GM19240 (cell line): Measurements from ENCODE around the gene EXD3.
A peak's percentile ranks its signal among the peaks of the same experiment; 100 is the strongest.

Source experiments
- DNase-seq: peaks from one replicate; pipeline ENCODE4 v3.0.0; 2011; ENCODE audit warnings: low spot score; ENCODE audit not compliant: insufficient read length

EXD3 gene

GRCh38 chr9:137319739-137320551 lies 103.0 kb downstream of the EXD3 start:
- no peak for DNase-seq

GRCh38 chr9:137319011-137319738 lies 103.8 kb downstream of the EXD3 start:
- DNase-seq: peak; percentile 8

- DNase-seq: no peak
These were observed 104.4 kb downstream of the EXD3 start for GRCh38 chr9:137318602-137319001.

GRCh38 chr9:137317718-137318511 lies 105.0 kb downstream of the EXD3 start:
- peak; percentile 15 for DNase-seq

- DNase-seq: no peak
These were observed 105.8 kb downstream of the EXD3 start for GRCh38 chr9:137317021-137317717.

GRCh38 chr9:137316012-137316981 lies 106.7 kb downstream of the EXD3 start:
- DNase-seq: peak; percentile 41

GRCh38 chr9:137315581-137316011 lies 107.4 kb downstream of the EXD3 start:
- DNase-seq: peak; percentile 11

GRCh38 chr9:137314561-137315560 lies 108.1 kb downstream of the EXD3 start:
- DNase-seq: no peak

GRCh38 chr9:137313956-137314560 lies 108.9 kb downstream of the EXD3 start:
- peak; percentile 0 for DNase-seq

- no peak for DNase-seq
These were observed 109.5 kb downstream of the EXD3 start for GRCh38 chr9:137313326-137313936.

- no peak for DNase-seq
These were observed 110.1 kb downstream of the EXD3 start for GRCh38 chr9:137312852-137313325.

GRCh38 chr9:137311986-137312851 lies 110.7 kb downstream of the EXD3 start:
- no peak for DNase-seq

- DNase-seq: no peak
These were observed 111.6 kb downstream of the EXD3 start for GRCh38 chr9:137311171-137311985.

- no peak for DNase-seq
These were observed 112.5 kb downstream of the EXD3 start for GRCh38 chr9:137310189-137311052.
